Peyer's patch (tissue), 4 donors: ENCODE measurements around the gene EN2.

Experiments
- POLR2A ChIP-seq, 2 donors: fragments of 450-650 bp; IDR thresholded peaks; one replicate each; pipeline ENCODE4 v1.5.1; 2017; ENCODE audit warnings: antibody characterized with exemption in 2 of 2, mild to moderate bottlenecking in 2 of 2, moderate library complexity in 2 of 2
- TF ChIP-seq, protein P1 (sequence below), 6 experiments: fragments of 450-650 bp in 4 of 6; fragments of 200-600 bp in 2 of 6; sonication (generic) in 1 of 6; IDR thresholded peaks; one replicate each; pipeline ENCODE4 v1.5.1; 2017 to 2019; ENCODE audit warnings: antibody characterized with exemption in 6 of 6, mild to moderate bottlenecking in 3 of 6, moderate library complexity in 1 of 6

DNA sequence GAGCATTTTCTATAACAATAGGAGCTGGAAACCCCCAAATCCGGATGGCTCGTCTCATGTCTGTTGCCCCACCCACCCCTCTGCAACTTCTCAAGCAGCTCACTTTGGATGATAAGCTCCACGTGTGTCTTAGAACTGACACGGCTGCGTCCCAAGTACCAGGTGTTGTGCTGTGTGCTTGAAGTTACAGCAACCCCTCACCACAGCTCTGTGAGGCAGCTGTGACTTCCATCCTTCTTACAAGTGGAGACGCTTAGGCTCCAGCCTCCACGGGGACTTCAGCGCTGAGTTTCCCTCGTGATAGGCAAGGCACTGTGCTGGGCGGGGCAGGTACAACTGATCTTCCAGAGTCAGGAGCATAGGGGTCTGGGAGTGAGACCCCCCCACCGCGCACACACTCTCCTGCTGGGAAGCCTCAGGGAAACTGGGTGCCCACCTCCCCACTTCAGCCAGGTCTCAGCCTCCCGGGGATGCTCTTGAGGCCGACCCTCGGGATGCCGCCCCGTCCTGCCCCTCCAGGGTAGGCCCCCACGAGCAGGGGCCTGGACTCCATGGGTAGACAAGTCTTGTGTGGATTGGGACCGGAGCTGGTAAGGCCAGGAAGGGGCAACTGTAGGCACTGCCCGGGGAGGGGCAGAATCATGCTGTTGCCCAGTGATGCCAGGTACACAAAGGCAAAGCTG is 31.4 kb downstream of the EN2 start:
- TF ChIP-seq, protein P1, sequence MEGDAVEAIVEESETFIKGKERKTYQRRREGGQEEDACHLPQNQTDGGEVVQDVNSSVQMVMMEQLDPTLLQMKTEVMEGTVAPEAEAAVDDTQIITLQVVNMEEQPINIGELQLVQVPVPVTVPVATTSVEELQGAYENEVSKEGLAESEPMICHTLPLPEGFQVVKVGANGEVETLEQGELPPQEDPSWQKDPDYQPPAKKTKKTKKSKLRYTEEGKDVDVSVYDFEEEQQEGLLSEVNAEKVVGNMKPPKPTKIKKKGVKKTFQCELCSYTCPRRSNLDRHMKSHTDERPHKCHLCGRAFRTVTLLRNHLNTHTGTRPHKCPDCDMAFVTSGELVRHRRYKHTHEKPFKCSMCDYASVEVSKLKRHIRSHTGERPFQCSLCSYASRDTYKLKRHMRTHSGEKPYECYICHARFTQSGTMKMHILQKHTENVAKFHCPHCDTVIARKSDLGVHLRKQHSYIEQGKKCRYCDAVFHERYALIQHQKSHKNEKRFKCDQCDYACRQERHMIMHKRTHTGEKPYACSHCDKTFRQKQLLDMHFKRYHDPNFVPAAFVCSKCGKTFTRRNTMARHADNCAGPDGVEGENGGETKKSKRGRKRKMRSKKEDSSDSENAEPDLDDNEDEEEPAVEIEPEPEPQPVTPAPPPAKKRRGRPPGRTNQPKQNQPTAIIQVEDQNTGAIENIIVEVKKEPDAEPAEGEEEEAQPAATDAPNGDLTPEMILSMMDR (IDR thresholded peaks at IDR 0.05) = no peak
- no peak for TF ChIP-seq POLR2A (IDR thresholded peaks at IDR 0.05)
